H1 (cell line): ENCODE results near the gene POLR2H. TPM values are rescaled to one million over a fixed set of nuclear protein-coding genes. Genes with fewer than 3 reads are reported as not detected.

ENCODE experiments used
- CTCF ChIA-PET: fragments of 300-600 bp; sonication (Branson Sonifier 250); formaldehyde crosslinking; loops from one replicate; lab custom pipeline; 2021; ENCODE audit not compliant: partially characterized antibody; lab: Charles Lee
- POLR2A ChIA-PET: fragments of 300-600 bp; sonication (Branson Sonifier 250); formaldehyde crosslinking; loops from one replicate; lab custom pipeline; 2021; ENCODE audit warnings: inconsistent platforms; ENCODE audit not compliant: partially characterized antibody; lab: Charles Lee
- DNase-seq, 2 experiments: peaks; one replicate each; pipeline versions ENCODE4 v3.0.0 to v3.0.0-alpha.2; 2010 to 2022; ENCODE audit warnings: low spot score in 2 of 2, low read depth in 1 of 2, mixed read lengths in 1 of 2
- FAIRE-seq: peaks from 2 replicates; lab custom pipeline; 2011; peaks lifted over from hg19 to GRCh38; lab: Jason Lieb, UNC
- H2AFZ ChIP-seq: 2 replicates; pipeline ENCODE4 v1.8.1; 2012; ENCODE audit warnings: low read length, inconsistent platforms
- H2AK5ac ChIP-seq: 2 replicates; pipeline ENCODE4 v1.6.1; 2013; ENCODE audit warnings: low read depth, low read length
- H2BK120ac ChIP-seq: replicated peaks from 2 replicates; pipeline ENCODE3; 2013; ENCODE audit warnings: low read depth, low read length, inconsistent platforms
- H2BK12ac ChIP-seq: 2 replicates; pipeline ENCODE4 v1.6.1; 2013; ENCODE audit warnings: low read depth, low read length
- H2BK15ac ChIP-seq: 2 replicates; pipeline ENCODE4 v1.6.1; 2013; ENCODE audit warnings: low read length
- H2BK20ac ChIP-seq: 2 replicates; pipeline ENCODE4 v1.6.1; 2013; ENCODE audit warnings: low read length
- H2BK5ac ChIP-seq: 2 replicates; pipeline ENCODE4 v1.6.1; 2013; ENCODE audit warnings: low read depth, low read length
- H3K14ac ChIP-seq: 2 replicates; pipeline ENCODE4 v1.6.1; 2013; ENCODE audit warnings: inconsistent platforms; ENCODE audit not compliant: insufficient read length
- H3K18ac ChIP-seq: 2 replicates; pipeline ENCODE4 v1.6.1; 2013; ENCODE audit warnings: low read length; ENCODE audit errors: extremely low read depth
- H3K23ac ChIP-seq: 2 replicates; pipeline ENCODE4 v1.6.1; 2013; ENCODE audit warnings: inconsistent platforms; ENCODE audit not compliant: insufficient read length
- H3K23me2 ChIP-seq: 2 replicates; pipeline ENCODE4 v1.6.1; 2013; ENCODE audit warnings: low read depth, low read length
- H3K27ac ChIP-seq: 2 replicates; pipeline ENCODE4 v1.6.1; 2011; ENCODE audit warnings: low read depth, low read length, inconsistent platforms
- H3K27me3 ChIP-seq, 4 experiments: replicated peaks in 1 of 4; 1 replicate in 1 of 4; 2 replicates in 3 of 4; pipeline versions ENCODE4 v1.6.1 to v1.8.1; 2011 to 2013; ENCODE audit warnings: low read length in 3 of 4, mild to moderate bottlenecking in 3 of 4, inconsistent platforms in 2 of 4, mixed read lengths in 2 of 4, moderate library complexity in 1 of 4; ENCODE audit not compliant: control insufficient read depth in 3 of 4, insufficient read depth in 3 of 4; ENCODE audit errors: extremely low read depth in 1 of 4
- H3K36me3 ChIP-seq, 4 experiments: 2 replicates each; pipeline versions ENCODE4 v1.6.1 to v1.8.1; 2011 to 2013; ENCODE audit warnings: mild to moderate bottlenecking in 4 of 4, low read length in 3 of 4, moderate library complexity in 2 of 4, control low read depth in 1 of 4, inconsistent platforms in 1 of 4; ENCODE audit not compliant: insufficient read depth in 4 of 4, control insufficient read depth in 2 of 4
- H3K4ac ChIP-seq: replicated peaks from 2 replicates; pipeline ENCODE3; 2013; ENCODE audit warnings: low read length, low read depth, mixed read lengths, inconsistent platforms; ENCODE audit not compliant: insufficient read length
- H3K4me1 ChIP-seq, 4 experiments: replicated peaks in 1 of 4; 1 replicate in 1 of 4; 2 replicates in 3 of 4; pipeline versions ENCODE4 v1.6.1 to v1.8.1; 2011 to 2013; ENCODE audit warnings: low read length in 3 of 4, inconsistent platforms in 2 of 4, mixed read lengths in 1 of 4; ENCODE audit not compliant: insufficient read depth in 4 of 4, control insufficient read depth in 3 of 4
- H3K4me2 ChIP-seq, 2 experiments: 2 replicates each; pipeline versions ENCODE4 v1.6.1 to v1.8.1; 2011 to 2013; ENCODE audit warnings: low read depth in 2 of 2, low read length in 2 of 2, control low read depth in 1 of 2, inconsistent platforms in 1 of 2, mild to moderate bottlenecking in 1 of 2; ENCODE audit not compliant: insufficient read depth in 1 of 2
- H3K4me3 ChIP-seq, 4 experiments: fragments of 200-600, 300-600 bp in 1 of 4; sonication (generic), shearing (Covaris generic), sonication (Bioruptor Twin) in 1 of 4; 2 replicates each; pipeline versions ENCODE4 v1.5.1 to v1.8.1; 2011 to 2016; ENCODE audit warnings: low read length in 4 of 4, low read depth in 3 of 4, control low read depth in 2 of 4, inconsistent platforms in 2 of 4, mild to moderate bottlenecking in 2 of 4, mixed read lengths in 1 of 4, moderate library complexity in 1 of 4; ENCODE audit not compliant: insufficient read depth in 2 of 4; ENCODE audit errors: extremely low read depth in 1 of 4
- H3K56ac ChIP-seq: replicated peaks from 2 replicates; pipeline ENCODE3; 2013; ENCODE audit warnings: low read depth, mild to moderate bottlenecking, mixed read lengths, low read length, inconsistent platforms; ENCODE audit not compliant: insufficient read length
- H3K79me1 ChIP-seq: 2 replicates; pipeline ENCODE4 v1.6.1; 2013; ENCODE audit warnings: low read depth, low read length, control low read depth
- H3K79me2 ChIP-seq, 2 experiments: 2 replicates each; pipeline versions ENCODE4 v1.6.1 to v1.8.1; 2012 to 2013; ENCODE audit warnings: low read length in 2 of 2, mild to moderate bottlenecking in 2 of 2, inconsistent platforms in 1 of 2; ENCODE audit not compliant: insufficient read depth in 2 of 2, control insufficient read depth in 1 of 2
- H3K9ac ChIP-seq, 4 experiments: replicated peaks in 1 of 4; 1 replicate in 1 of 4; 2 replicates in 3 of 4; pipeline versions ENCODE4 v1.6.1 to v1.8.1; 2011 to 2013; ENCODE audit warnings: low read depth in 3 of 4, low read length in 3 of 4, control low read depth in 2 of 4, mild to moderate bottlenecking in 2 of 4, moderate library complexity in 2 of 4, inconsistent platforms in 1 of 4; ENCODE audit errors: extremely low read depth in 1 of 4
- H3K9me3 ChIP-seq, 2 experiments: 2 replicates each; pipeline versions ENCODE4 v1.6.1 to v1.8.1; 2012 to 2013; ENCODE audit warnings: mild to moderate bottlenecking in 2 of 2, moderate library complexity in 2 of 2, control low read depth in 1 of 2, inconsistent platforms in 1 of 2, low read depth in 1 of 2, low read length in 1 of 2, mixed read lengths in 1 of 2; ENCODE audit not compliant: insufficient read depth in 2 of 2
- H4K20me1 ChIP-seq, 2 experiments: replicated peaks in 1 of 2; 2 replicates each; pipeline versions ENCODE3 to v1.8.1; 2011 to 2013; ENCODE audit warnings: inconsistent platforms in 2 of 2, low read length in 2 of 2, mild to moderate bottlenecking in 1 of 2; ENCODE audit not compliant: insufficient read depth in 2 of 2, control insufficient read depth in 1 of 2
- H4K5ac ChIP-seq: 2 replicates; pipeline ENCODE4 v1.6.1; 2013; ENCODE audit warnings: low read length, low read depth, mixed read lengths, inconsistent platforms; ENCODE audit not compliant: insufficient read length
- H4K8ac ChIP-seq: 2 replicates; pipeline ENCODE4 v1.8.0; 2013; ENCODE audit warnings: mild to moderate bottlenecking, moderate library complexity, low read length, inconsistent platforms; ENCODE audit not compliant: insufficient read depth; ENCODE audit errors: extremely low read depth
- H4K91ac ChIP-seq: replicated peaks from 2 replicates; pipeline ENCODE3; 2013; ENCODE audit warnings: low read length, mixed read lengths, inconsistent platforms; ENCODE audit not compliant: insufficient read length
- CREB1 ChIP-seq: IDR thresholded peaks from 2 replicates; pipeline ENCODE4 v1.6.1; 2012; ENCODE audit warnings: inconsistent platforms
- TAF7 ChIP-seq: optimal IDR thresholded peaks from 2 replicates; pipeline ENCODE3; 2011; ENCODE audit warnings: low read depth, mild to moderate bottlenecking, inconsistent platforms, low read length, moderate library complexity, borderline replicate concordance
- YY1 ChIP-seq: IDR thresholded peaks from 2 replicates; pipeline ENCODE4 v1.6.1; 2011; ENCODE audit warnings: low read depth, mild to moderate bottlenecking, low read length
- WGBS, 2 experiments: shearing (Covaris generic) in 1 of 2; methylation state at CpG; one replicate each; pipeline versions ENCODE4 v1.1.6 to v1.1.7; 2013 to 2015; ENCODE audit warnings: low lambda C conversion rate in 2 of 2, mixed read lengths in 2 of 2, inconsistent platforms in 1 of 2, low coverage in 1 of 2, missing lambda C conversion rate in 1 of 2; ENCODE audit not compliant: insufficient replicate concordance in 2 of 2, insufficient coverage in 1 of 2, insufficient read length in 1 of 2; ENCODE audit errors: extremely low coverage in 1 of 2, missing lambda C conversion rate in 1 of 2; 5-methylcytosine and 5-hydroxymethylcytosine counted together
- polyA plus RNA-seq, 7 experiments: library from polyadenylated mRNA; depleted of rRNA in 3 of 7; stranded (reverse) in 5 of 7; unstranded in 2 of 7; fragments of >200 nt in 5 of 7; fragments of 200-250 nt in 2 of 7; gene quantifications; 1 replicate in 5 of 7; 2 replicates in 1 of 7; 4 replicates in 1 of 7; pipeline versions ENCODE4 v1.2.1 to v1.2.3, GENCODE V29; 2011 to 2013; ENCODE audit warnings: missing spikeins in 2 of 7, mixed read lengths in 2 of 7
- total RNA-seq: library from RNA; stranded (reverse); fragmentation: NEBNext Ultra II Directional; extraction: Animal tissue kit (Norgen Biotek cat#: 25700); gene quantifications from 2 replicates; pipeline ENCODE4 v1.2.1, GENCODE V29; 2021
- TF ChIP-seq, protein P1 (sequence below): IDR thresholded peaks from 2 replicates; pipeline ENCODE4 v1.6.1; 2012; ENCODE audit warnings: low read length, inconsistent platforms
- TF ChIP-seq, protein P2 (sequence below): IDR thresholded peaks from 2 replicates; pipeline ENCODE4 v1.6.1; 2012; ENCODE audit warnings: inconsistent platforms

Gene POLR2H
- total and polyA plus RNA-seq, 2 of the 8 experiments (the other 6 are each of a cell fraction or from before 2014, with no cell fraction given): 113 to 335 TPM

DNA sequence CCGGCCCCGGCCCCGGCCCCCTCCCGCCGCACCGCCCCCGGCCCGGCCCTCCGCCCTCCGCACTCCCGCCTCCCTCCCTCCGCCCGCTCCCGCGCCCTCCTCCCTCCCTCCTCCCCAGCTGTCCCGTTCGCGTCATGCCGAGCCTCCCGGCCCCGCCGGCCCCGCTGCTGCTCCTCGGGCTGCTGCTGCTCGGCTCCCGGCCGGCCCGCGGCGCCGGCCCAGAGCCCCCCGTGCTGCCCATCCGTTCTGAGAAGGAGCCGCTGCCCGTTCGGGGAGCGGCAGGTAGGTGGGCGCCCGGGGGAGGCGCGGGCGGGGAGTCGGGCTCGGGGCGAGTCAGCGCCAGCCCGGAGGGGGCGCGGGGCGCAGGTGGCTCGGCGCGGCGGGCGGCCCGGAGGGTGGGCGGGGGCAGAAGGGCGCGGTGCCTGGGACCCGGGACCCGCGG, 18.7 kb downstream of the POLR2H start:
- CTCF ChIA-PET: interaction anchor here (1.6 to 8.3 kb wide), 4 partner anchors 7 to 88 kb away, joined by 4 to 78 read pairs (median 20); no protein-coding TSS in a partner anchor
- Histone ChIP-seq H4K5ac (no peak overlapping the region), H3K27ac (no peak overlapping the region)

More for the DNA sequence above, 18.7 kb downstream of the POLR2H start:
- no peaks in the 10 kb centered on the region for H3K36me3 ChIP-seq
- peaks cover 2 to 9% of the 10 kb centered on the region in 2 experiments for H4K20me1 ChIP-seq
- no peak overlapping the region for H4K91ac ChIP-seq
- H2BK20ac ChIP-seq: no peak overlapping the region
- no peak overlapping the region for H3K23ac ChIP-seq
- H3K4me3 ChIP-seq: peak overlapping the region; percentile 32 to 71 (median 54); a peak in 7 of 8 replicates
- WGBS, 2 experiments: no CpG with 5 or more reads among the region's 62 CpGs
- H3K9me3 ChIP-seq: no peaks in the 10 kb centered on the region
- H3K4me1 ChIP-seq: peaks cover 0 to 33% (median 27%) of the 10 kb centered on the region in 4 experiments; a peak in 6 of 7 replicates
- no peak overlapping the region for H3K4ac ChIP-seq
- no peak overlapping the region for H2AFZ ChIP-seq
- no peak overlapping the region for H3K18ac ChIP-seq
- TF ChIP-seq TAF7: no peak
- no peak for TF ChIP-seq YY1
- TF ChIP-seq CREB1: peak; percentile 57; the same call in 1 of the 2 replicates
- TF ChIP-seq, protein P1, sequence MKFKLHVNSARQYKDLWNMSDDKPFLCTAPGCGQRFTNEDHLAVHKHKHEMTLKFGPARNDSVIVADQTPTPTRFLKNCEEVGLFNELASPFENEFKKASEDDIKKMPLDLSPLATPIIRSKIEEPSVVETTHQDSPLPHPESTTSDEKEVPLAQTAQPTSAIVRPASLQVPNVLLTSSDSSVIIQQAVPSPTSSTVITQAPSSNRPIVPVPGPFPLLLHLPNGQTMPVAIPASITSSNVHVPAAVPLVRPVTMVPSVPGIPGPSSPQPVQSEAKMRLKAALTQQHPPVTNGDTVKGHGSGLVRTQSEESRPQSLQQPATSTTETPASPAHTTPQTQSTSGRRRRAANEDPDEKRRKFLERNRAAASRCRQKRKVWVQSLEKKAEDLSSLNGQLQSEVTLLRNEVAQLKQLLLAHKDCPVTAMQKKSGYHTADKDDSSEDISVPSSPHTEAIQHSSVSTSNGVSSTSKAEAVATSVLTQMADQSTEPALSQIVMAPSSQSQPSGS: no peak
- TF ChIP-seq, protein P2, sequence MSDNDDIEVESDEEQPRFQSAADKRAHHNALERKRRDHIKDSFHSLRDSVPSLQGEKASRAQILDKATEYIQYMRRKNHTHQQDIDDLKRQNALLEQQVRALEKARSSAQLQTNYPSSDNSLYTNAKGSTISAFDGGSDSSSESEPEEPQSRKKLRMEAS: no peak
- H2BK5ac ChIP-seq: peak overlapping the region; percentile 71; the same call in 1 of the 2 replicates
- no peaks in the 10 kb centered on the region for H3K79me2 ChIP-seq
- H3K79me1 ChIP-seq: no peaks in the 10 kb centered on the region
- H2AK5ac ChIP-seq: no peak overlapping the region
- no peak overlapping the region for H2BK15ac ChIP-seq
- no peak overlapping the region; the same call in 1 of the 2 replicates for H4K8ac ChIP-seq
- H3K14ac ChIP-seq: no peak overlapping the region
- peaks cover 15% of the 10 kb centered on the region; the same call in 1 of the 2 replicates for H3K23me2 ChIP-seq
- FAIRE-seq (no peak), DNase-seq (peak in 1 of 2 experiments; percentile 79)
- H2BK120ac ChIP-seq: no peak overlapping the region
- POLR2A ChIA-PET: interaction anchor here (1.2 kb wide), 1 partner anchor 245 kb away, joined by 3 read pairs; the partner anchor contains the start of gene EIF2B5
- no peak overlapping the region for H3K9ac ChIP-seq
- H3K4me2 ChIP-seq: peak overlapping the region; percentile 93 to 97
- H3K56ac ChIP-seq: no peak overlapping the region
- peaks cover 31 to 55% (median 49%) of the 10 kb centered on the region in 4 experiments for H3K27me3 ChIP-seq
- H2BK12ac ChIP-seq: no peak overlapping the region
